Lower leg skin (tissue), 4 donors: ENCODE results near the gene FILIP1. TPM values are rescaled to one million over a fixed set of nuclear protein-coding genes. Genes with fewer than 3 reads are reported as not detected.

Experiments
- DNase-seq, 2 donors: peaks; one replicate each; pipeline ENCODE4 v3.0.0-alpha.2; 2019; ENCODE audit warnings: low spot score in 2 of 2
- H3K4me3 ChIP-seq: fragments of 200-600 bp; sonication (generic); 2 replicates; pipeline ENCODE4 v1.5.1; 2017; ENCODE audit warnings: mild to moderate bottlenecking, low read depth; ENCODE audit not compliant: poor library complexity, severe bottlenecking
- CTCF ChIP-seq, 3 donors: fragments of 450-650 bp; IDR thresholded peaks; one replicate each; pipeline ENCODE4 v1.5.1; 2016; ENCODE audit warnings: antibody characterized with exemption in 3 of 3, mild to moderate bottlenecking in 3 of 3, moderate library complexity in 2 of 3
- POLR2A ChIP-seq, 2 donors: fragments of 450-650 bp; IDR thresholded peaks; one replicate each; pipeline ENCODE4 v1.6.1; 2016 to 2017; ENCODE audit warnings: antibody characterized with exemption in 2 of 2, mild to moderate bottlenecking in 1 of 2, moderate library complexity in 1 of 2
- WGBS, 2 donors: methylation state at CpG; one replicate each; pipeline ENCODE4 v1.1.5; 2018; 5-methylcytosine and 5-hydroxymethylcytosine counted together
- intact Hi-C: fragments of 100-400 bp; cut with DNase I; formaldehyde crosslinking; loops from one replicate; pipeline ENCODE4 v1.15.0; 2023; ENCODE audit warnings: low total_unique reads
- total RNA-seq, 4 donors: library from RNA; depleted of rRNA; stranded (reverse); fragments of >200 nt; gene quantifications; one replicate each; pipeline ENCODE4 v1.1.0, GENCODE V29; 2016

The FILIP1 gene
- total RNA-seq, 4 donors from 2014 or later, result 0.38 to 1.6 (median 0.92) TPM

DNA sequence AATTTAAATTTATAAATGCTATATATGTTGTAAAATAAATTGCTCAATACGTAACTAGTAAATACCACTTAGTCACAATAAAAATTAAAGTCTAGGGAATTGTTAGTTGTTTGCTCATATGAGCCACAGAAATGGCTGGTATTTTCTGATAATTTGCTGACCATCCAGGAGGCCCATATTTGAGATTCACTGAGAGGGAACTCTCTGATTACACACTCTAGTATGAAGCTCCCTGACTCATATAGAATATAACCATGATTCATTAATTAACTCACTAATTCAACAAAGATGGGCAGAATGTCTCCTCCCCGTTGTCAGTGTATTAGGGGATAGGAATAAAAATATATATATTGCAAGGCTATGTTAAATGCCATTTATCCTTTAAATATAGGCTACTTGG, 162.4 kb downstream of the FILIP1 start:
- no peak for TF ChIP-seq CTCF (IDR thresholded peaks at IDR 0.05)
- no peak for TF ChIP-seq POLR2A (IDR thresholded peaks at IDR 0.05)
- no peak overlapping the region for H3K4me3 ChIP-seq
- DNase-seq, result no peak
- WGBS, 2 donors, result 85 to 90% methylated on average over 2 of the region's 2 CpGs
- intact Hi-C loops, result no loop called here

DNA sequence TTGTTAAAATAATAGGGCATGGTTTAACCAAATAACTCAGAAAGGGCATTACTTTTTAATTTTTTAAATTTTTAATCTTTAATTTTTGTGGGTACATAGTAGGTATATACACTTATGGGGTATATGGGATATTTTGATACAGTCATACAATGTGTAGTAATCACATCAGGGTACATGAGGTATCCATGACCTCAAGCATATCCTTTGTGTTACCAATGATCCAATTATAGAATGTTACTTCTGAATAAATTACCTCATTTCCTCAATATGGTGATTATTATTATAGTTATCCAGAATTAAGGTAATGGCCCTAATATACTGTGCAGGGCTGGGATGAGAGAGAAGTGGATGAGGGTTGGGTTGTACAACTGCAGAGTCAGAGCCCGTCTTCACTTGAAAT, 163.9 kb downstream of the FILIP1 start:
- no peak for DNase-seq
- intact Hi-C loops, result no loop called here
- TF ChIP-seq CTCF (IDR thresholded peaks at IDR 0.05) (no peak), POLR2A (IDR thresholded peaks at IDR 0.05) (no peak)
- no peak overlapping the region for H3K4me3 ChIP-seq
- WGBS, 2 donors, result 98 to 100% methylated on average over 1 of the region's 1 CpG

DNA sequence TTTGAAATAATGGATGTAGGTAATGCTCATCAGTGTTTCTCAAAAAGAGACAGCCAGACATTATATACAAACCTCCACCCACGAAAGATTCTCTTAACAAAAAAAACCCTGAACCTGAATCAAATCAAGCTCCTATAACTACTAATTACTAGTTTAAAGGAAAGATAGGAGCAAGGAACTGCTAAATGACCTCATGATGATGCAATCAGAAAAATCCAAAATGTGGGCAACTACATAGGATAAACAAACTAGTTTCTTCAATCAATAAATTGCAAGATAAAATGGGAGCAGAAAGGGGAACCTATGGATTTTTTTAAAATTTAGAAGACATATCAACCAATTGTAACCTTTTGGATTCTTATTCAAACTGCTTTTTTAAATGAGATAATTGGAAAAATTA, 165.8 kb downstream of the FILIP1 start:
- no peak for DNase-seq
- 90 to 95% methylated on average over 1 of the region's 1 CpG for WGBS, 2 donors
- no peak overlapping the region for H3K4me3 ChIP-seq
- TF ChIP-seq CTCF (IDR thresholded peaks at IDR 0.05), result no peak
- no peak for TF ChIP-seq POLR2A (IDR thresholded peaks at IDR 0.05)
- intact Hi-C loops, result no loop called here

DNA sequence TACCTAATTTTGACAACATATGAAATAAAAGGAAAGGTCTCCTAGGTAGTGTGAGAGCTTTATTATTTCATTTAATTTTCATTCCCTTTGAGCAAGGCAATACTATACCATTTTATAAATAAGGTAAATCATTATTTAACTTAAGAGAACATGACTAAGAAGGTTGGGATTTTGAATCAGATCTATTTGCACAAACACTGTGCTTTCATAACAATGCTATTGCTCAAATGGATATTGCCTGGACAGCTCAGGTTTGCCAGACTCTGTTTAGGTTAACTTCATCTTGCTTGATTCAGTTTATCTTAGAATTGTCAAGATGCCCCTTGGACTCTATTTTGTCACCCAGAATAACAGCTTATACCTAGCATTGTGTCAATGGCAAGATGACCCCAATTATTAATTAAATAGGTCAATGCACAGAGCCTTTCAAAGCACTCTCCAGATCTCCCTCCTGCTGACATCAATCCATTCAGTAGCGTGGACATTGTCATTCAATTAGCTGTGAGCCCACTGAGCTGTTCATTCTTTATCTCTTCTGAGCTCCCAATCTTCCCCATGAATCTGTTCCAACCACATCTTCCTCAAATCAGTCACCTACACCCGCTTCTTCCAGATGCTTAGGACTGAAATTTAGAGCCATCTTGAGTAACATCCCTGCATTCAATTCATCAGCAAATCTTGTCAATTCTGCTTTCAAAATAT, 166.9 kb downstream of the FILIP1 start:
- WGBS, 2 donors, result 83 to 84% methylated on average over 2 of the region's 2 CpGs
- TF ChIP-seq CTCF (IDR thresholded peaks at IDR 0.05), result no peak
- no peak for TF ChIP-seq POLR2A (IDR thresholded peaks at IDR 0.05)
- DNase-seq, result no peak
- no peak overlapping the region for H3K4me3 ChIP-seq
- intact Hi-C loops, result no loop called here

DNA sequence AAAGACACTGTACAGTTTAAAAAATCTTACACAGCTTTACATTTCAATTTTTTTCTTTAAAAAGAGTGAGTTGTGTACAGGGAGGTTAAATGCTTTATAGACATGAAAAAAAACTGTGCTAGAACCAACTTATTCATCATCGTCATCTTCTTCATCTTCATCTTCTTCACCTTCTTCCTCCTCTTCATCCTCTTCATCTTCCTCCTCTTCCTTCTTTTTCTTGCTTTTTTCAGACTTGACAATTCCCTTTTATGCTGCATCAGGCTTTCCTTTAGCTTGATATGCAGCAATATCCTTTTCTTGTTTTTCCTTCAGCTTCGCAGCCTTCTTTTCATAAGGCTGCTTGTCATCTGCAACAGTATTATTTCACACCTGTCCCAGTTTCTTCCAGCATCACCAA, 174.7 kb downstream of the FILIP1 start:
- intact Hi-C loops, result no loop called here
- 65 to 69% methylated on average over 2 of the region's 2 CpGs for WGBS, 2 donors
- DNase-seq, result no peak
- H3K4me3 ChIP-seq, result no peak overlapping the region
- TF ChIP-seq POLR2A (IDR thresholded peaks at IDR 0.05) (no peak), CTCF (IDR thresholded peaks at IDR 0.05) (no peak)
